ENCODE results near the gene NPC1.
A peak's percentile ranks its signal among the peaks of the same experiment; 100 is the strongest.

Gene NPC1

DNA sequence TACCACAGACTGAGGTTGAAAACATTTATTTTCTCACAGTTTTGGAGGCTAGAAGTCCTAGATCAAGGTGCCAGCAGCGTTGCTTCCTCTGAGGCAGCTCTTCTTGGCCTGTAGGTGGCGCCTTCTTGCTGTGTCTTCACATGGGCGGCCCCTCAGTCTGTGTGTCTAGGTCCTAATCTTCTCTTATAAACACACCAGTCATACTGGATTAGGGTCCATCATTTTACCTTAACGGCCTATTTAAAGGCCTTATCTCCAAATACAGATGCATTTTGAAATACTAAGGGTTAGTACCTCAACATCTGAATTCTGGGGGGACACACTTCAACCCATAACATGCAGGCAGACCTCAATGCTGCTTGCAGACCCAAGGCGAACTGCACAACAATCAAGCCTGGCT lies 87.4 kb downstream of the NPC1 start:
- Histone ChIP-seq H3K36me3 (replicated peaks in 1 of 2; ENCODE audit: control insufficient read depth in 2 of 2, insufficient read depth in 2 of 2, low read length in 2 of 2) (no peaks in the 10 kb centered on the region), H3K18ac (ENCODE audit: low read length) (no peak overlapping the region), H3K14ac (ENCODE audit: low read length) (no peak overlapping the region), H4K8ac (ENCODE audit: low read depth, low read length) (no peak overlapping the region), H3K23ac (ENCODE audit: low read depth, low read length, poor library complexity) (no peak overlapping the region), H2BK12ac (ENCODE audit: low read length) (no peak overlapping the region), H3K79me1 (ENCODE audit: low read depth, low read length) (no peaks in the 10 kb centered on the region), H3K9me3 (replicated peaks in 1 of 2; ENCODE audit: control insufficient read depth in 2 of 2, insufficient read depth in 1 of 2, low read depth in 1 of 2, low read length in 2 of 2) (no peaks in the 10 kb centered on the region), H3K9ac (ENCODE audit: low read depth, low read length, poor library complexity) (no peak overlapping the region), H3K27me3 (ENCODE audit: control insufficient read depth in 3 of 3, insufficient read depth in 3 of 3, low read depth in 1 of 3, low read length in 3 of 3) (no peaks in the 10 kb centered on the region), H2BK15ac (ENCODE audit: low read length) (no peak overlapping the region), H3K4me1 (ENCODE audit: control insufficient read depth in 2 of 2, insufficient read depth in 1 of 2, low read depth in 1 of 2, low read length in 2 of 2) (peaks cover 8 to 10% of the 10 kb centered on the region in 2 donors), H2AK5ac (ENCODE audit: low read depth, low read length) (no peak overlapping the region), H2BK120ac (ENCODE audit: low read depth, low read length) (no peak overlapping the region), H4K91ac (ENCODE audit: low read depth, low read length, poor library complexity) (no peak overlapping the region), H3K27ac (replicated peaks; ENCODE audit: low read length) (no peak overlapping the region), H3K4me3 (ENCODE audit: low read length in 2 of 2) (no peak overlapping the region), H2BK5ac (ENCODE audit: low read length) (no peak overlapping the region), H3K4me2 (ENCODE audit: insufficient read depth, low read length, poor library complexity, severe bottlenecking) (no peak overlapping the region), H3K4ac (ENCODE audit: low read length) (no peak overlapping the region), H2AFZ (ENCODE audit: low read length) (peak overlapping the region; percentile 60)
- DNase-seq (ENCODE audit: low spot score): no peak
- WGBS, 2 donors (ENCODE audit: extremely low coverage in 2 of 2, insufficient read length in 2 of 2, insufficient replicate concordance in 1 of 2): no CpG with 5 or more reads among the region's 5 CpGs

DNA sequence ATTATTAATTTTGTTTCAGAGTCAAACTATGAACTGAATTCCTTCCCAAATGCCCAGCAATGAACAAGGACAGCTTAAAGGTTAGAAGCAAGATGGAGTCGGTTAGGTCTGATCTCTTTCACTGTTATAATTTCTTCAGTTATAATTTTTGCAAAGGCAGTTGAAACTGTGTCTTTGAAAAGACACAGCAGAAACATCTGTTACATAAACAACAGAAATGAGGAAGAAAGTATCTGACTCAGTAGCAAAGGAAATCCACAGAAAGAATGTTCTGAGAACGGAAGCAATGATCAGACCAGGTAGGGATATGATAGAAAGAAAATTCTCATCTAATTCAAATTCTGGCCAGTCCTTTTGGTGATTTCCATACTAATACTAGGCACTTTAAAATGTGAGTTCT lies 88.2 kb downstream of the NPC1 start:
- DNase-seq (ENCODE audit: low spot score): no peak
- no peak overlapping the region for H2AK5ac ChIP-seq (ENCODE audit: low read depth, low read length)
- H3K27me3 ChIP-seq (ENCODE audit: control insufficient read depth in 3 of 3, insufficient read depth in 3 of 3, low read depth in 1 of 3, low read length in 3 of 3): no peaks in the 10 kb centered on the region
- H3K9me3 ChIP-seq (replicated peaks in 1 of 2; ENCODE audit: control insufficient read depth in 2 of 2, insufficient read depth in 1 of 2, low read depth in 1 of 2, low read length in 2 of 2): peaks cover 0 to under 1% of the 10 kb centered on the region in 2 donors
- H2BK120ac ChIP-seq (ENCODE audit: low read depth, low read length): no peak overlapping the region
- no peak overlapping the region for H2BK15ac ChIP-seq (ENCODE audit: low read length)
- no peak overlapping the region for H4K8ac ChIP-seq (ENCODE audit: low read depth, low read length)
- H3K18ac ChIP-seq (ENCODE audit: low read length): no peak overlapping the region
- no peak overlapping the region for H2AFZ ChIP-seq (ENCODE audit: low read length)
- H3K9ac ChIP-seq (ENCODE audit: low read depth, low read length, poor library complexity): no peak overlapping the region
- no peak overlapping the region for H3K23ac ChIP-seq (ENCODE audit: low read depth, low read length, poor library complexity)
- H3K4me1 ChIP-seq (ENCODE audit: control insufficient read depth in 2 of 2, insufficient read depth in 1 of 2, low read depth in 1 of 2, low read length in 2 of 2): peaks cover 8 to 10% of the 10 kb centered on the region in 2 donors
- H3K14ac ChIP-seq (ENCODE audit: low read length): no peak overlapping the region
- no peak overlapping the region for H2BK5ac ChIP-seq (ENCODE audit: low read length)
- no peak overlapping the region for H3K4me3 ChIP-seq (ENCODE audit: low read length in 2 of 2)
- WGBS, 2 donors (ENCODE audit: extremely low coverage in 2 of 2, insufficient read length in 2 of 2, insufficient replicate concordance in 1 of 2): no CpG with 5 or more reads among the region's 2 CpGs
- H3K4me2 ChIP-seq (ENCODE audit: insufficient read depth, low read length, poor library complexity, severe bottlenecking): no peak overlapping the region
- no peaks in the 10 kb centered on the region for H3K36me3 ChIP-seq (replicated peaks in 1 of 2; ENCODE audit: control insufficient read depth in 2 of 2, insufficient read depth in 2 of 2, low read length in 2 of 2)
- no peak overlapping the region for H3K4ac ChIP-seq (ENCODE audit: low read length)
- H2BK12ac ChIP-seq (ENCODE audit: low read length): no peak overlapping the region
- no peaks in the 10 kb centered on the region for H3K79me1 ChIP-seq (ENCODE audit: low read depth, low read length)
- H3K27ac ChIP-seq (replicated peaks; ENCODE audit: low read length): no peak overlapping the region
- no peak overlapping the region for H4K91ac ChIP-seq (ENCODE audit: low read depth, low read length, poor library complexity)

DNA sequence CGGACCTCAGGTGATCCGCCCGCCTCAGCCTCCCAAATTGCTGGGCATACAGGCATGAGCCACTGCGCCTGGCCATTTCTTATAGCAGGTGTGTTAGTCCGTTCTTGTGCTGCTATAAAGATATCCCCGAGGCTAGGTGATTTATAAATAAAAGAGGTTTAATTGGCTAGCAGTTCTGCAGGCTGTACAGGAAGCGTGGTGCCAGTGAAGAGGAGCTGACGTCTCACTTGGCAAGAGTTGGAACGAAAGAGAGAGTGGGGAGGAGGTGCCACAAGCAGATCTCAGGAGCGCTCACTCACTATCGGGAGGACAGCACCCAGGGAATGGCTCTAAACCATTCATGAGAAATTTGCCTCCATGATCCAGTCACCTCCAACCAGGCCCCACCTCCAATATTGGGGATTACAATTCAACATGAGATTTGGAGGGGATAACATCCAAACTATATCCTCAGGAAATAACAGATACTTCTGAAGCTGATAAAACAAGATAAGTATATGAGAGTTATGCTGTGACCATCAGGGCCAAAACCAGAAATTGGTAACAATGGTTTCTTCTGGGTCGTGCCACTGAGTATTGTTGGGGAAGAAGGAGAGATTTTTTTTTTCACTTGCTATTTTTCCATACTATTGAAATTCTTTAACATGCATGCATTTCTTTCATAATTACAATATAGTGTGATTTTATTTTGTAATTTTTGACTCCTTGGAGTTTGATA lies 90.4 kb downstream of the NPC1 start:
- H3K18ac ChIP-seq (ENCODE audit: low read length): no peak overlapping the region
- no peak overlapping the region for H3K4ac ChIP-seq (ENCODE audit: low read length)
- no peak for DNase-seq (ENCODE audit: low spot score)
- no peak overlapping the region for H2BK15ac ChIP-seq (ENCODE audit: low read length)
- no peak overlapping the region for H3K4me3 ChIP-seq (ENCODE audit: low read length in 2 of 2)
- no peak overlapping the region for H2AK5ac ChIP-seq (ENCODE audit: low read depth, low read length)
- H2BK120ac ChIP-seq (ENCODE audit: low read depth, low read length): no peak overlapping the region
- H3K36me3 ChIP-seq (replicated peaks in 1 of 2; ENCODE audit: control insufficient read depth in 2 of 2, insufficient read depth in 2 of 2, low read length in 2 of 2): no peaks in the 10 kb centered on the region
- H3K4me1 ChIP-seq (ENCODE audit: control insufficient read depth in 2 of 2, insufficient read depth in 1 of 2, low read depth in 1 of 2, low read length in 2 of 2): peaks cover 4 to 8% of the 10 kb centered on the region in 2 donors
- no peak overlapping the region for H2BK12ac ChIP-seq (ENCODE audit: low read length)
- WGBS, 2 donors (ENCODE audit: extremely low coverage in 2 of 2, insufficient read length in 2 of 2, insufficient replicate concordance in 1 of 2): no CpG with 5 or more reads among the region's 12 CpGs
- H2BK5ac ChIP-seq (ENCODE audit: low read length): no peak overlapping the region
- H2AFZ ChIP-seq (ENCODE audit: low read length): no peak overlapping the region
- H3K23ac ChIP-seq (ENCODE audit: low read depth, low read length, poor library complexity): no peak overlapping the region
- no peak overlapping the region for H4K91ac ChIP-seq (ENCODE audit: low read depth, low read length, poor library complexity)
- H3K27ac ChIP-seq (replicated peaks; ENCODE audit: low read length): no peak overlapping the region
- H3K9me3 ChIP-seq (replicated peaks in 1 of 2; ENCODE audit: control insufficient read depth in 2 of 2, insufficient read depth in 1 of 2, low read depth in 1 of 2, low read length in 2 of 2): peaks cover 0 to 2% of the 10 kb centered on the region in 2 donors
- no peaks in the 10 kb centered on the region for H3K79me1 ChIP-seq (ENCODE audit: low read depth, low read length)
- H3K9ac ChIP-seq (ENCODE audit: low read depth, low read length, poor library complexity): no peak overlapping the region
- no peaks in the 10 kb centered on the region for H3K27me3 ChIP-seq (ENCODE audit: control insufficient read depth in 3 of 3, insufficient read depth in 3 of 3, low read depth in 1 of 3, low read length in 3 of 3)
- no peak overlapping the region for H3K14ac ChIP-seq (ENCODE audit: low read length)
- no peak overlapping the region for H3K4me2 ChIP-seq (ENCODE audit: insufficient read depth, low read length, poor library complexity, severe bottlenecking)
- H4K8ac ChIP-seq (ENCODE audit: low read depth, low read length): no peak overlapping the region

GRCh38 chr18:23494992-23495391 lies 91.3 kb downstream of the NPC1 start:
- Histone ChIP-seq H3K4me3 (ENCODE audit: low read length in 2 of 2) (no peak overlapping the region), H3K27ac (replicated peaks; ENCODE audit: low read length) (peak overlapping the region; percentile 66), H3K79me1 (ENCODE audit: low read depth, low read length) (no peaks in the 10 kb centered on the region), H3K4ac (ENCODE audit: low read length) (no peak overlapping the region), H3K14ac (ENCODE audit: low read length) (no peak overlapping the region), H3K4me2 (ENCODE audit: insufficient read depth, low read length, poor library complexity, severe bottlenecking) (no peak overlapping the region), H2AK5ac (ENCODE audit: low read depth, low read length) (no peak overlapping the region), H4K91ac (ENCODE audit: low read depth, low read length, poor library complexity) (no peak overlapping the region), H2BK120ac (ENCODE audit: low read depth, low read length) (no peak overlapping the region), H2AFZ (ENCODE audit: low read length) (no peak overlapping the region), H3K27me3 (ENCODE audit: control insufficient read depth in 3 of 3, insufficient read depth in 3 of 3, low read depth in 1 of 3, low read length in 3 of 3) (no peaks in the 10 kb centered on the region), H3K9me3 (replicated peaks in 1 of 2; ENCODE audit: control insufficient read depth in 2 of 2, insufficient read depth in 1 of 2, low read depth in 1 of 2, low read length in 2 of 2) (peaks cover 2 to 3% of the 10 kb centered on the region in 2 donors), H2BK12ac (ENCODE audit: low read length) (peak overlapping the region; percentile 47), H3K18ac (ENCODE audit: low read length) (no peak overlapping the region), H3K36me3 (replicated peaks in 1 of 2; ENCODE audit: control insufficient read depth in 2 of 2, insufficient read depth in 2 of 2, low read length in 2 of 2) (no peaks in the 10 kb centered on the region), H3K4me1 (ENCODE audit: control insufficient read depth in 2 of 2, insufficient read depth in 1 of 2, low read depth in 1 of 2, low read length in 2 of 2) (peaks cover 4 to 8% of the 10 kb centered on the region in 2 donors), H3K23ac (ENCODE audit: low read depth, low read length, poor library complexity) (no peak overlapping the region), H3K9ac (ENCODE audit: low read depth, low read length, poor library complexity) (no peak overlapping the region), H2BK15ac (ENCODE audit: low read length) (no peak overlapping the region), H4K8ac (ENCODE audit: low read depth, low read length) (no peak overlapping the region), H2BK5ac (ENCODE audit: low read length) (no peak overlapping the region)
- WGBS, 2 donors (ENCODE audit: extremely low coverage in 2 of 2, insufficient read length in 2 of 2, insufficient replicate concordance in 1 of 2): no CpG with 5 or more reads among the region's 1 CpG
- DNase-seq (ENCODE audit: low spot score): no peak

Data from neuronal stem cell (in vitro differentiated cells).